ENCODE measurements around the gene MRPL14. TPM values are rescaled to one million over a fixed set of nuclear protein-coding genes. Genes with fewer than 3 reads are reported as not detected.
"Not testable (repeated sequence)": the region's sequence is repeated elsewhere in the genome, so short reads cannot be mapped to it uniquely, and the experiment has no call there.

The MRPL14 gene
- total RNA-seq, 1 donor from 2014 or later: 36.8 TPM

DNA sequence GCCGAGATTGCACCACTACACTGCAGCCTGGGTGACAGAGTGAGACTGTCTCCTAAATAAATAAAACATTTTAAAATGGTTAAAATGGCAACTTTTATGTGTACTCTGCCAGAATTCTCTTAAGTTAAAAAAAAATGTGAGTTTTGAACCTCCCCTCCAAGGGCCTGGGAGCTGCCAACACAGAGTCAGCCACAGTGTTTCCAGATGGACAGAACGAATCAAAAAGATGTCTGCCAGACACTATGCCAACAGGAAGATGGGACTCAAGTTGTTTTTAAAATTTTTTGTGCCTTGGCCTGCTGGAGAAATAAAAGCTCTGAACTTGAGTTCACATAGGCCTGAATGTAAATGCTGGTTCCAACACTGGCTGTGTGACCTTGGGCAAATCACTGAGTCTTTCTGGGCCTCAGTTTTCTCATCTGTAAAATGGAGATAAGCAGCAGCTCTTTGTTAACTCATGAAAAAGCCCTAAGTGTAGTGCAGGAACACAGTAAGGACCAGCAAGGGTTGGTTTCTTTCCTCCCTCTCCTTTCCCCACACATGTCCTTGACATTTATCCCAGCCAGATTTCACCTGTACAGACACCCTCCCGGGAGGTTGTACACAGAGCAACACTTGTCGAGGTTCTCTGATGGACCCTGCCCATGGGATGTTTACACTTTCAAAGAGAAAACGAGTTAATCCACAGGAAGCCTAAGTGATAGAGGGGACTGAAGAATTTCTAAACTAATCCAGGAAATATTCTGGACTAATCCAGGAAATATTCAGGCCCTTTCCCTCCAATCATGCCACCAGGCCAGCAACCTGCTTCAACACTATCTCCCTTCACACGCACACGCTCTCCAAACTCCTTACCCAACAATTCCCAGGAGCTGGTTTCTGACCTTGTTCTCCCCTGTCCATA lies 35.0 kb downstream of the MRPL14 start:
- intact Hi-C loops (cut with micrococcal nuclease): loop anchor here (10.0 kb wide), 1 partner anchor 243 kb away; no protein-coding TSS in a partner anchor
- no peak for TF ChIP-seq CTCF (IDR thresholded peaks at IDR 0.05; ENCODE audit: borderline replicate concordance)

DNA sequence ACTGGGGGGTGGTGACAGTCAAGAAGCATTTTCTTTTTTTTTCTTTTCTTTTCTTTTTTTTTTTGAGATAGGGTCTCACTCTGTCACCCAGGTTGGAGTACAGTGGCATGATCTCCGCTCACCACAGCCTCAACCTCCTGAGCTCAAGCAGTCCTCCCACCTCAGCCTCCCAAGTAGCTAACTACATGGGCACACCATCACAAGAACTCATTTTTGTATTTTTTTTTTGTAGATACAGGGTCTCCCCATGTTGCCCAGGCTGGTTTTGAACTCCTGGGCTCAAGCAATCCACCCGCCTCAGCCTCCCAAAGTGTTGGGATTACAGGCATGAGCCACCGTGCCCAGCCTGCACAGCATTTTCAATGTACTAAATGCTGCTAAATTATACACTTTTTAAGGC lies 35.9 kb downstream of the MRPL14 start:
- H3K27me3 ChIP-seq (ENCODE audit: low read depth); H3K4me1 ChIP-seq; H3K4me3 ChIP-seq; H3K27ac ChIP-seq (replicated peaks); H3K36me3 ChIP-seq; DNase-seq; H3K9me3 ChIP-seq (replicated peaks): not testable (repeated sequence)
- intact Hi-C loops (cut with micrococcal nuclease): loop anchor here (10.0 kb wide), 1 partner anchor 243 kb away; no protein-coding TSS in a partner anchor

More for the DNA sequence above, 35.0 kb downstream of the MRPL14 start:
- no peak overlapping the region for H3K4me3 ChIP-seq
- no peak overlapping the region for H3K27ac ChIP-seq (replicated peaks)
- peaks cover 6% of the 10 kb centered on the region for H3K4me1 ChIP-seq
- no peak for DNase-seq
- no peaks in the 10 kb centered on the region for H3K36me3 ChIP-seq
- no peaks in the 10 kb centered on the region for H3K9me3 ChIP-seq (replicated peaks)
- no peaks in the 10 kb centered on the region for H3K27me3 ChIP-seq (ENCODE audit: low read depth)

DNA sequence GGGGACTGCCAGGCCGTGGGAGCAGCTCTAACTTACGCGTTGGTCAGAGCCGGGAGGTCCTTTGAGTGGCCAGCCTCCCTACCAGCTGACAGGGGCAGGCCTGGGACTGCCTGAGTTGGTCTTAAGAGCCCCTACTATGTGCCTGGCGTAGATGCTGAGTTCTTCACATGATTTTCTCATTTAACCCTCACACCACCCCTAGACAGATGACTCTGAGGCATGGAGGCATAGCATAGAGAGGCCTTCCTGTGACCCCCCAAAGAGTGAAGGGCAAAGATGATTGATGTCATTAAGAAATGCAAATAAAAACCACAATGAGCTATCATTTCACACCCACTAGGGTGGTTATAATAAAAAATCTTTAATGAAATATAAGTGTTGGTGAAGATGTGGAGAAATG lies 36.8 kb downstream of the MRPL14 start:
- intact Hi-C loops (cut with micrococcal nuclease): loop anchor here (10.0 kb wide), 1 partner anchor 244 kb away; no protein-coding TSS in a partner anchor
- Histone ChIP-seq H3K9me3 (replicated peaks) (no peaks in the 10 kb centered on the region), H3K4me1 (peaks cover 10% of the 10 kb centered on the region), H3K4me3 (no peak overlapping the region), H3K27ac (replicated peaks) (no peak overlapping the region), H3K36me3 (no peaks in the 10 kb centered on the region), H3K27me3 (ENCODE audit: low read depth) (no peaks in the 10 kb centered on the region)
- no peak for TF ChIP-seq CTCF (IDR thresholded peaks at IDR 0.05; ENCODE audit: borderline replicate concordance)
- DNase-seq: no peak

DNA sequence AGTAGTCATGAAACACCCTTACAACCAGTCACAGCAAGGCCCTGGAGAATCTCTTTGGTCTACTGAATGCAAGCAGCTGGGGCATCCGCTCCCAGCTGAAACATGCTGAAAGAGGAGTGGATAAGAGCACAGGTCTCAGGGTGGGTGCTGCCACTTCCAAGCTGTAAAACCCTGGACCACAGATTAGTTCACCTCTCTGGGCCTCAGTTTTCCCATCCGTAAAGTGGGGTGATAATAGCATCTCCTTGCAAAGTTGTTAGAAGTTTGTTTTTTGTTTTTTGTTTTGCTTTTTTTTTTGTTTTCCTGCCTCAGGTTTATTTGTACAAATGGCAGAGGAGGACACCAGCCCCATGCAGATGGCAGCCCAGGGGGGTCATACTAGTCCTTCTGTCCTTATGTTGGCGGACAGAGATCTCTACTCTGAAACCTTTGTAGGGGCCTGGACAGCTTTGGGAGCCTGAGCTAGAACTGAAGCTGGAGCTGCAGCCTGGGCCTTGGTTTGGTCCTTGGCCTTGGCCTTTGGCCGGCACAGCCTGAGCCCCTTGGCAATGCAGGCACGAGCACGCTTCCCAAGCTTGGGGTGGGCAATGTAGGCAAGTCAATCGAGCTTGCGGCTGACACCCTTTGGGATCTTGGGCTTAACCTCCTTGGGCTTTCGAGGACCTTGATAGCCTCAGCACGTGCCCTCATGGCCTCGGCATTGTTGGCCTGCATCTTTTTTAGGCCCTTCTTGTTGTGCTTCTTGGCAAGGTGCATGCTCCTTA lies 38.2 kb downstream of the MRPL14 start:
- no peaks in the 10 kb centered on the region for H3K9me3 ChIP-seq (replicated peaks)
- H3K27me3 ChIP-seq (ENCODE audit: low read depth): no peaks in the 10 kb centered on the region
- no peak for DNase-seq
- peaks cover 18% of the 10 kb centered on the region for H3K4me1 ChIP-seq
- no peak overlapping the region for H3K27ac ChIP-seq (replicated peaks)
- H3K36me3 ChIP-seq: no peaks in the 10 kb centered on the region
- no peak overlapping the region for H3K4me3 ChIP-seq
- intact Hi-C loops (cut with micrococcal nuclease): no loop called here
- TF ChIP-seq CTCF (IDR thresholded peaks at IDR 0.05; ENCODE audit: borderline replicate concordance): no peak

GRCh38 chr6:44087623-44088022 lies 39.6 kb downstream of the MRPL14 start:
- intact Hi-C loops (cut with micrococcal nuclease): no loop called here
- H3K27ac ChIP-seq (replicated peaks): peak overlapping the region; percentile 50

More at GRCh38 chr6:44087623-44088022, 39.6 kb downstream of the MRPL14 start:
- Histone ChIP-seq H3K27me3 (ENCODE audit: low read depth) (no peaks in the 10 kb centered on the region), H3K4me1 (peaks cover 32% of the 10 kb centered on the region), H3K9me3 (replicated peaks) (no peaks in the 10 kb centered on the region), H3K36me3 (no peaks in the 10 kb centered on the region), H3K4me3 (no peak overlapping the region)
- no peak for DNase-seq
- TF ChIP-seq CTCF (IDR thresholded peaks at IDR 0.05; ENCODE audit: borderline replicate concordance): no peak

All from left ventricle myocardium inferior (tissue), 1 donor.